Measurements from ENCODE around the gene SPPL3.
"Not testable (repeated sequence)": the region's sequence is repeated elsewhere in the genome, so short reads cannot be mapped to it uniquely, and the experiment has no call there.

DNA sequence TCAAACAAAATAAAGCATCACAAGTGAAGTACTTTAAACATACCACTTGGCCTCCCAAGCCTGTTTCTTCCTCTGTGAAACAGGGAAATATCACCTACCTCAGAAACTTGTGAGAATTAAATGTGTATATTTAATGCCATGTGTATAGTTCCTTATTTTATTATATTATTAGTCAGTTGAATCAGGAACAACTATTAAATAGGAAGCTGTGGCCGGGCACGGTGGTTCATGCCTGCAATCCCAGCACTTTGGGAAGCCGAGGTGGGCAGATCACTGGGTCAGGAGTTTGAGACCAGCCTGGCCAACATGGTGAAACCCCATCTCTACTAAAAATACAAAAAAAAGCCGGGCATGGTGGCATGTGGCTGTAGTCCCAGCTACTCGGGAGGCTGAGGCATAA, 3.1 kb downstream of the SPPL3 start:
- not testable (repeated sequence) for TF ChIP-seq CTCF (conservative IDR thresholded peaks at IDR 0.05 in 1 of 2, IDR thresholded peaks at IDR 0.05 in 1 of 2; ENCODE audit: extremely low read depth in 1 of 2, insufficient read depth in 1 of 2, low read depth in 1 of 2, low read length in 2 of 2); EZH2 (IDR thresholded peaks at IDR 0.05; ENCODE audit: borderline replicate concordance, low read length)

All from mammary epithelial cell (primary cell).